Stomach (tissue), 9 donors: Measurements from ENCODE around the gene PNMA8B. TPM values are rescaled to one million over a fixed set of nuclear protein-coding genes. Genes with fewer than 3 reads are reported as not detected.
A peak's percentile ranks its signal among the peaks of the same experiment; 100 is the strongest.

ENCODE experiments used
- DNase-seq, 2 donors: peaks; one replicate each; pipeline versions ENCODE4 v3.0.0 to v3.0.0-alpha.2; 2013 to 2019
- H3K27ac ChIP-seq, 5 donors: fragments of 200-600 bp in 4 of 5; sonication (generic) in 4 of 5; one replicate each; pipeline ENCODE4 v1.5.1; 2013 to 2019; ENCODE audit warnings: mild to moderate bottlenecking in 1 of 5, moderate library complexity in 1 of 5
- H3K27me3 ChIP-seq, 3 donors: fragments of 200-600 bp; sonication (generic); one replicate each; pipeline ENCODE4 v1.5.1; 2017 to 2019; ENCODE audit warnings: mixed run types in 1 of 3
- H3K36me3 ChIP-seq, 4 donors: fragments of 200-600 bp; sonication (generic); 1 replicate in 3 of 4; 2 replicates in 1 of 4; pipeline ENCODE4 v1.5.1; 2016 to 2019
- H3K4me1 ChIP-seq, 4 donors: fragments of 200-600 bp; sonication (generic); one replicate each; pipeline ENCODE4 v1.5.1; 2016 to 2019
- H3K4me3 ChIP-seq, 4 donors: fragments of 200-600 bp; sonication (generic) in 3 of 4; one replicate each; pipeline ENCODE4 v1.5.1; 2016 to 2019; ENCODE audit warnings: mild to moderate bottlenecking in 1 of 4
- H3K9me3 ChIP-seq, 4 donors: fragments of 200-600 bp; sonication (generic); one replicate each; pipeline ENCODE4 v1.5.1; 2016 to 2019
- CTCF ChIP-seq, 7 experiments: fragments of 450-650 bp in 4 of 7; fragments of 200-600 bp in 3 of 7; sonication (generic) in 3 of 7; IDR thresholded peaks; one replicate each; pipeline ENCODE4 v1.5.1; 2016 to 2019; ENCODE audit warnings: antibody characterized with exemption in 7 of 7, control low read depth in 2 of 7, mild to moderate bottlenecking in 1 of 7
- EP300 ChIP-seq: sonication (generic); formaldehyde crosslinking; IDR thresholded peaks from one replicate; pipeline ENCODE4 v1.6.1; 2017; ENCODE audit warnings: antibody characterized with exemption
- POLR2A ChIP-seq, 4 donors: fragments of 450-650 bp; IDR thresholded peaks; one replicate each; pipeline ENCODE4 v1.6.1; 2016; ENCODE audit warnings: antibody characterized with exemption in 4 of 4, control low read depth in 2 of 4, mild to moderate bottlenecking in 1 of 4, moderate library complexity in 1 of 4
- POLR2AphosphoS5 ChIP-seq, 3 donors: sonication (generic); formaldehyde crosslinking; IDR thresholded peaks; one replicate each; pipeline ENCODE4 v1.6.1; 2016; ENCODE audit warnings: antibody characterized with exemption in 3 of 3
- WGBS, 5 donors: extraction: QIAGEN DNeasy Blood & Tissue Kit in 3 of 5; methylation state at CpG; one replicate each; pipeline versions ENCODE4 v1.1.5 to v1.1.7; 2013 to 2018; 5-methylcytosine and 5-hydroxymethylcytosine counted together
- intact Hi-C: fragments of 100-400 bp; cut with DNase I; formaldehyde crosslinking; loops from one replicate; pipeline ENCODE4 v1.15.1; 2023; ENCODE audit warnings: low total_unique reads
- polyA plus RNA-seq, 3 donors: library from polyadenylated mRNA; stranded (reverse); fragments of 200-250 nt; gene quantifications; one replicate each; pipeline ENCODE4 v1.2.3, GENCODE V29; 2013
- total RNA-seq, 5 donors: library from RNA; depleted of rRNA; stranded (reverse); fragments of >200 nt; gene quantifications; one replicate each; pipeline versions ENCODE4 v1.1.0 to v1.2.3, GENCODE V29; 2014 to 2016
- donor health status: healthy with polysubstance abuse.
- donor health status: Bipolar disorder and iron deficiency.
- donor health status: healthy.

PNMA8B gene
- total and polyA plus RNA-seq, 8 donors: under 0.01 to 4.1 (median 0.76) TPM; not detected in 1

- peaks cover 35 to 46% (median 39%) of the 10 kb centered on the region in 4 donors for H3K4me1 ChIP-seq
- peak in 1 of 2 donors; percentile 16 for DNase-seq
- H3K9me3 ChIP-seq: no peaks in the 10 kb centered on the region
- intact Hi-C loops: loop anchor here (5.0 kb wide), 1 partner anchor 96 kb away; no protein-coding TSS in a partner anchor
- no peak overlapping the region for H3K27ac ChIP-seq
- H3K4me3 ChIP-seq: no peak overlapping the region
- H3K27me3 ChIP-seq: peaks cover 3 to 75% (median 55%) of the 10 kb centered on the region in 3 donors
- TF ChIP-seq POLR2A (IDR thresholded peaks at IDR 0.05) (no peak), EP300 (no peak), CTCF (IDR thresholded peaks at IDR 0.05) (no peak), POLR2AphosphoS5 (IDR thresholded peaks at IDR 0.05) (no peak)
- H3K36me3 ChIP-seq: no peaks in the 10 kb centered on the region
- 53 to 67% (median 58%) methylated on average over 11 of the region's 11 CpGs for WGBS, 5 donors
Measured at GRCh38 chr19:46488551-46488950, 7.1 kb downstream of the PNMA8B start.

- WGBS, 5 donors: 4 to 7% (median 6%) methylated on average over 36 to 38 of the region's 38 CpGs
- H3K27me3 ChIP-seq: peaks cover 3 to 68% (median 49%) of the 10 kb centered on the region in 3 donors
- intact Hi-C loops: loop anchor here (5.0 kb wide), 1 partner anchor 96 kb away; no protein-coding TSS in a partner anchor
Measured at GRCh38 chr19:46487802-46488445, 7.7 kb downstream of the PNMA8B start.

GRCh38 chr19:46487178-46487801, 8.4 kb downstream of the PNMA8B start:
- intact Hi-C loops: loop anchor here (5.0 kb wide), 1 partner anchor 95 kb away; no protein-coding TSS in a partner anchor
- TF ChIP-seq EP300: no peak
- no peak for TF ChIP-seq CTCF (IDR thresholded peaks at IDR 0.05)
- no peak for TF ChIP-seq POLR2AphosphoS5 (IDR thresholded peaks at IDR 0.05)
- no peak for TF ChIP-seq POLR2A (IDR thresholded peaks at IDR 0.05)

More at GRCh38 chr19:46487802-46488445, 7.7 kb downstream of the PNMA8B start:
- H3K9me3 ChIP-seq: no peaks in the 10 kb centered on the region
- peaks cover 28 to 40% (median 33%) of the 10 kb centered on the region in 4 donors for H3K4me1 ChIP-seq
- no peaks in the 10 kb centered on the region for H3K36me3 ChIP-seq
- peak; percentile 83 to 92 for DNase-seq
- peak overlapping the region; percentile 22 to 30 (median 28) for H3K4me3 ChIP-seq
- no peak overlapping the region for H3K27ac ChIP-seq
- no peak for TF ChIP-seq POLR2A (IDR thresholded peaks at IDR 0.05)
- TF ChIP-seq CTCF (IDR thresholded peaks at IDR 0.05): peak in 5 of 7 experiments; percentile 89 to 97 (median 95)
- no peak for TF ChIP-seq EP300
- TF ChIP-seq POLR2AphosphoS5 (IDR thresholded peaks at IDR 0.05): no peak

GRCh38 chr19:46486358-46486757, 9.3 kb downstream of the PNMA8B start:
- H3K4me3 ChIP-seq: no peak overlapping the region
- intact Hi-C loops: loop anchor here (5.0 kb wide), 1 partner anchor 94 kb away; no protein-coding TSS in a partner anchor
- peaks cover under 1 to 63% (median 38%) of the 10 kb centered on the region in 3 donors for H3K27me3 ChIP-seq
- WGBS, 5 donors: 74 to 83% (median 78%) methylated on average over 3 of the region's 3 CpGs
- no peak for DNase-seq
- H3K9me3 ChIP-seq: no peaks in the 10 kb centered on the region
- no peak overlapping the region for H3K27ac ChIP-seq
- H3K4me1 ChIP-seq: peaks cover 24 to 31% (median 27%) of the 10 kb centered on the region in 4 donors
- H3K36me3 ChIP-seq: no peaks in the 10 kb centered on the region
- TF ChIP-seq POLR2AphosphoS5 (IDR thresholded peaks at IDR 0.05) (no peak), EP300 (no peak)

More at GRCh38 chr19:46487178-46487801, 8.4 kb downstream of the PNMA8B start:
- Histone ChIP-seq H3K36me3 (no peaks in the 10 kb centered on the region), H3K4me3 (peak overlapping the region; percentile 22 to 30 (median 28)), H3K27me3 (peaks cover 3 to 63% (median 47%) of the 10 kb centered on the region in 3 donors), H3K9me3 (no peaks in the 10 kb centered on the region), H3K4me1 (peaks cover 24 to 34% (median 27%) of the 10 kb centered on the region in 4 donors), H3K27ac (no peak overlapping the region)
- WGBS, 5 donors: 9 to 21% (median 13%) methylated on average over 10 to 19 of the region's 19 CpGs
- DNase-seq: peak in 1 of 2 donors; percentile 34
